Immature natural killer cell (primary cell): Measurements from ENCODE around the gene COG5. TPM values are rescaled to one million over a fixed set of nuclear protein-coding genes. Genes with fewer than 3 reads are reported as not detected.

ENCODE experiments used
- DNase-seq, 3 donors: peaks; one replicate each; pipeline ENCODE4 v3.0.0; 2022; ENCODE audit warnings: mixed read lengths in 1 of 3
- H3K27ac Mint-ChIP-seq, 6 donors: one replicate each; pipeline ENCODE4 v1.8.0; 2020; ENCODE audit warnings: mixed read lengths in 6 of 6, mild to moderate bottlenecking in 5 of 6, inconsistent platforms in 4 of 6, moderate library complexity in 3 of 6
- H3K27me3 Mint-ChIP-seq, 3 donors: one replicate each; pipeline ENCODE4 v1.8.0; 2020 to 2021; ENCODE audit warnings: low read depth in 3 of 3, mild to moderate bottlenecking in 3 of 3, mixed read lengths in 3 of 3, moderate library complexity in 3 of 3, inconsistent platforms in 1 of 3
- H3K36me3 Mint-ChIP-seq, 3 donors: one replicate each; pipeline ENCODE4 v1.8.0; 2020; ENCODE audit warnings: mixed read lengths in 3 of 3, inconsistent platforms in 2 of 3, mild to moderate bottlenecking in 2 of 3
- H3K4me1 Mint-ChIP-seq, 2 donors: one replicate each; pipeline ENCODE4 v1.8.0; 2020; ENCODE audit warnings: inconsistent platforms in 2 of 2, mild to moderate bottlenecking in 2 of 2, mixed read lengths in 2 of 2, moderate library complexity in 1 of 2
- H3K4me3 Mint-ChIP-seq, 5 donors: one replicate each; pipeline ENCODE4 v1.8.0; 2020; ENCODE audit warnings: mild to moderate bottlenecking in 5 of 5, mixed read lengths in 5 of 5, inconsistent platforms in 3 of 5, moderate library complexity in 3 of 5
- H3K9me3 Mint-ChIP-seq, 6 donors: one replicate each; pipeline ENCODE4 v1.8.0; 2020; ENCODE audit warnings: mild to moderate bottlenecking in 6 of 6, mixed read lengths in 6 of 6, inconsistent platforms in 4 of 6, moderate library complexity in 3 of 6
- polyA plus RNA-seq, 3 donors: library from polyadenylated mRNA; unstranded; fragments of 300-500 nt; fragmentation: Illumina TruSeq; gene quantifications; one replicate each; pipeline ENCODE4 v1.2.3, GENCODE V29; 2021

The COG5 gene
- polyA plus RNA-seq, 3 donors from 2014 or later: 16.8 to 30.5 (median 22.2) TPM

DNA sequence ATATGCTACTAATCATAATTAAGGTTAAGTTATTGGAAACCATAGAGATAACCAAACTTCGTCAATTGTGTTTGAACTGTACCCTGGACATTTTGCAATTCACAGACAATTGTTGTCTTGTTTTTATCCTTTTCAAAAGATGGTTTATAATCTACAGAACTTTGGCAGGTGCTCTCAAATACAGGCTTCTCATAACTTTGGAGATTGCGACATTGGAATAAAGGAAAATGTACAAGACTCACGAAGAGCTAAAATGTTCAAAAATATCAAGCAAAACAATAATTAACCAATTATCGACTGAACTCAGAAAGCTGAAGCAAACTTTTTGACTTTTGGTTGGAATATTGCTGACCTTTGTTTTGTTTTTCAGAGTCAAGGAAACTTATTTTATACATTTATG lies 182.3 kb downstream of the COG5 start:
- DNase-seq: no peak
- Mint-ChIP-seq H3K27ac (no peak overlapping the region), H3K27me3 (peaks cover 0 to 2% (median 0%) of the 10 kb centered on the region in 3 donors)

DNA sequence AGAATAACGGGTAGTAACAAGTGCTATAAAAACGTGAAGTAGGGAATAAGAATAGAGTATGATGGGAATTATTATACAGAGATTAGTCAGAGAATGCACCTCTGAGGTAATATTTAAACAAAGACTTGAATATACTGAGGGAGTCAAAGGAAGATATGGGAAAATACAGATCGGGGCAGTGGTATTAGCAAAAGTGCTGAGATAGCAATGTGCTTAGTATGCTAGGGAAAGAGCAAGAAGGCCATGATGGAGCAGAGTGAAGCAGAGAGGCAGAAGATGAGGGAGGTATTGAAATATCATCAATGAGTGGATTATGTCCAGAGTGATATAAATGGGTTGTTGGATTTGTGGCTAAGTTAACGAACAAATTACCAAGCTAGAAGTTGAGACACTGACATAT lies 190.4 kb downstream of the COG5 start:
- no peaks in the 10 kb centered on the region for H3K36me3 Mint-ChIP-seq
- H3K27ac Mint-ChIP-seq: peak overlapping the region in 1 of 6 donors; percentile 15
- DNase-seq: no peak
- H3K4me1 Mint-ChIP-seq: peaks cover 0 to 2% of the 10 kb centered on the region in 2 donors
- peaks cover 0 to 2% (median 0%) of the 10 kb centered on the region in 6 donors for H3K9me3 Mint-ChIP-seq
- H3K27me3 Mint-ChIP-seq: no peaks in the 10 kb centered on the region
- H3K4me3 Mint-ChIP-seq: no peak overlapping the region

More for the DNA sequence above, 182.3 kb downstream of the COG5 start:
- Mint-ChIP-seq H3K4me3 (no peak overlapping the region), H3K4me1 (peaks cover 0 to 23% of the 10 kb centered on the region in 2 donors), H3K9me3 (peaks cover 0 to 2% (median 0%) of the 10 kb centered on the region in 6 donors), H3K36me3 (no peaks in the 10 kb centered on the region)

DNA sequence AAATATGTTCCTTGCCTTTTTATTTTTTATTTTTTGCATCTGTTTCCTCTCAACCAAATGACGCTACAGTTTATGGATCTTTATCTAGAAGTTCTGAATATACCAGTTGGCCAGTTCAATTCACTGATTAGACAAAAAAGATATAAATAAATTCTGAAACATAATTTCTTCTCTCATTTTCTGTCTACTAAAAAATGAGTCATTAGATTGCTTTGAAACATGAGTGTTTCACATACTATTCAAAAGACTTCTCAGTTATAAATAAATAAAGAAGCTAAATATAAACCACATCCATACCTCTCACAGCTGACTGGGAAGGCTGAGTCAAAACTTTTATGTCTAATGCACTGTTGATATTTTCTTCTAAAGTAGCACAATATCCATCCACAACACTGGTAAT lies 191.4 kb downstream of the COG5 start:
- Mint-ChIP-seq H3K27ac (no peak overlapping the region), H3K9me3 (no peaks in the 10 kb centered on the region), H3K4me3 (no peak overlapping the region), H3K36me3 (no peaks in the 10 kb centered on the region), H3K27me3 (peaks cover 0 to 1% (median 0%) of the 10 kb centered on the region in 3 donors), H3K4me1 (peaks cover 5% of the 10 kb centered on the region in 2 donors)
- DNase-seq: no peak

DNA sequence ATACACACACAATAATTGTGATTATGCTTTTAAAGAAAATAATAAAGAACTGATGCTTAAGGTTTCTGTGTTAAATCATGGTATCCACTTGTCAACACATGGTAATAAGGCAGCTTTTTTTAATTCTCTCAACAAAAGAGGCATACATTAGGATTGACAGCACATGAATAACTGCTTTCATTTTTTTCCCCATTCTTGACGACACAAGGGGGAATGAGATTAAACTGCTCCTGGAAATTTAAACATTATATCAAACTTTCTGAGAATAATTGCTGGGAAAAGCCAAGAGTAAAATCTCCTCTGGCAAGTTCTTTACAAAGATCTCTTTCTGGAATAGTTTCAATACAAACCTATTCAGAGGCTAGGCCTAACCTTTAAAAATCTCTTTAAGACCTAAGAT lies 192.9 kb downstream of the COG5 start:
- Mint-ChIP-seq H3K4me1 (peaks cover 5 to 9% of the 10 kb centered on the region in 2 donors), H3K36me3 (no peaks in the 10 kb centered on the region), H3K9me3 (no peaks in the 10 kb centered on the region), H3K27me3 (peaks cover 0 to 1% (median 0%) of the 10 kb centered on the region in 3 donors), H3K4me3 (no peak overlapping the region), H3K27ac (no peak overlapping the region)
- DNase-seq: no peak

DNA sequence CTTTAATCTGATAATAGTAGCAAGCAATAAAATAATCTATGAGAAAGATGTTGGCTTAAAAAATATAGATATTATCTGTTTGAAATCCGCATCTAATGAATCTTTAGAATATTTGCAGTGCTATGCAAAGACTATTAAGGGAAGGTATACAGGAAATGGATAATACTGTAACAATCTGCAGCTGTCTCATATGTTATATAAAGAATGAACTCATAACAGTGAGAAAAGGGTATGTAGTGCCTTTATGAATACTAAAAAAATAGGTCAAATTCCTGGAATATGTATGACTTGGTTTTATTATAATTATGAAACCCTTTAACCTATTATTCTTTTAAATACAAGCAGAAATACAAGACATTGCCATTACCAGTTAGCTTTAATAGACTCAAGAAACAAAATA lies 198.9 kb downstream of the COG5 start:
- Mint-ChIP-seq H3K27ac (no peak overlapping the region), H3K27me3 (peaks cover 0 to 2% (median 0%) of the 10 kb centered on the region in 3 donors), H3K9me3 (no peaks in the 10 kb centered on the region), H3K4me1 (peaks cover 5 to 12% of the 10 kb centered on the region in 2 donors), H3K4me3 (no peak overlapping the region), H3K36me3 (peaks cover 16 to 27% (median 22%) of the 10 kb centered on the region in 3 donors)
- DNase-seq: no peak

DNA sequence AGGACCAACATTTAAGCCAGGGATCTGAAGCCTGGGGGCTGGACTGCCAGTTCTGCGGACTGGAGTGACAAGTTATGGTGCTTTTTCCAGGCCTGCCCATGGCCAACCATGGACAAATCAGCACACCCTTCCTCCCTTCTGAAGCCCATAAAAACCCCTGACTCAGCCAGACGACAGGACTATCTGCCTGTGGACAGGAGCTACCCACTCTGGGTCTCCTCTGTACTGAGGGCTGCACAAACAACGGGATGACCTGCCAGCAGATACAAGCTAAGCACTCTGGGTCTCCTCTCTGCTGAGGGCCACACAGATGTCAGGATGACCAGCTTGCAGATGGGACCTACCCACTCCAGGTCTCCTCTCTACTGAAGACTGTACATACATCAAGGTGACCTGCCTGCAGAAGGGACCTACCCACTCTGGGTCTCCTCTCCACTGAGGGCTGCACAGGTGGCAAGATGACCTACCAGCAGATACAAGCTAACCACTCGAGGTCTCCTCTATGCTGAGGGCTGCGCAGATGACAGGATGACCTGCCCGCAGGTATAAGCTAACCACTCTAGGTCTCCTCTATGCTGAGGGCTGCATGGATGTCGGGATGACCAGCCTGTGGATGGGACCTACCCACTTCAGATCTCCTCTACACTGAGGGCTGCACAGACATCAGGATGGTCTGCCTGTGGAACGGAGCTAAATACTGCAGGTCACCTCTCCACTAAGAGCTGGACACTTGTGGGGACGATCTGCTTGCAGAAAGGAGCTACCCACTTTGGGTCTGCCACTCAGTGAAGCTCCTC lies 204.0 kb downstream of the COG5 start:
- H3K36me3 Mint-ChIP-seq: peaks cover 19 to 35% (median 25%) of the 10 kb centered on the region in 3 donors
- H3K9me3 Mint-ChIP-seq: no peaks in the 10 kb centered on the region
- no peak for DNase-seq
- H3K4me3 Mint-ChIP-seq: no peak overlapping the region
- H3K27me3 Mint-ChIP-seq: peaks cover 0 to 1% (median 0%) of the 10 kb centered on the region in 3 donors
- no peak overlapping the region for H3K27ac Mint-ChIP-seq
- H3K4me1 Mint-ChIP-seq: no peaks in the 10 kb centered on the region

DNA sequence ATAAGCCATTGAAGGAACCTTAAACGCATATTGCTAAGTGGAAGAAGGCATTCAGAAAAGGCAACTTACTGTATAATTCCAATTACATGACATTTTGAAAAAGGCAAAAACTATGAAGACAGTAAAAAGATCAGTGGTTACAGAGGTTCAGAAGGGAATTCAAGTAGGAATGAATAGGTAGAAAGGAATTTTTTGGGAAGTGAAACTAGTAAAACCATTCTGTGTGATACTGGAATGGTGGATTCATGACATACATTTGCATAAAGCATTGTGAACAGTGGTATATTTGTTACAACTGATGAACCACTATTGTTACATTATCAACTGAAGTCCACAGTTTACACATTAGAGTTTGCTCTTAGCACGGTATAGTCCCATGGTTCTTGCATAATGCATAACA lies 208.1 kb downstream of the COG5 start:
- Mint-ChIP-seq H3K27ac (no peak overlapping the region), H3K4me1 (no peaks in the 10 kb centered on the region), H3K27me3 (no peaks in the 10 kb centered on the region), H3K36me3 (peaks cover 8 to 16% (median 11%) of the 10 kb centered on the region in 3 donors), H3K4me3 (no peak overlapping the region), H3K9me3 (no peaks in the 10 kb centered on the region)
- no peak for DNase-seq

DNA sequence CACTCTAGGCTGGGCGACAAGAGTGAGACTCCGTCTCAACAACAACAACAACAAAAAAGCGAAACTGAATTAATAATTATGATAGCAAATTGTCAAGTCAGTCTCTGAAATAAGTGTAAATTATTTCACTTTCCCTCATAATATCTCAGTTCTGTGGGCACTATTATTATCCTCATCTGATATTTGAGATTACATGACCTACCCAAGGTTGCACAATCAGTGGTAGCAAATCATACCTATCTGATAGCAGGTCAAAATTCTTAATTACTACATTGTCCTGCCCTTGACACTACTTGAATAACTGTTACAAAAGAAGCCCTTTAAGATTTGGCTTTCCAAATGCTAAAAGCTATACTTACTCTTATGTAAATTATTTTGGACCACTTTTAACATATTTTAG lies 209.1 kb downstream of the COG5 start:
- Mint-ChIP-seq H3K27me3 (no peaks in the 10 kb centered on the region), H3K4me3 (no peak overlapping the region), H3K27ac (no peak overlapping the region), H3K9me3 (no peaks in the 10 kb centered on the region), H3K36me3 (peaks cover under 1 to 6% (median 2%) of the 10 kb centered on the region in 3 donors), H3K4me1 (no peaks in the 10 kb centered on the region)
- no peak for DNase-seq

DNA sequence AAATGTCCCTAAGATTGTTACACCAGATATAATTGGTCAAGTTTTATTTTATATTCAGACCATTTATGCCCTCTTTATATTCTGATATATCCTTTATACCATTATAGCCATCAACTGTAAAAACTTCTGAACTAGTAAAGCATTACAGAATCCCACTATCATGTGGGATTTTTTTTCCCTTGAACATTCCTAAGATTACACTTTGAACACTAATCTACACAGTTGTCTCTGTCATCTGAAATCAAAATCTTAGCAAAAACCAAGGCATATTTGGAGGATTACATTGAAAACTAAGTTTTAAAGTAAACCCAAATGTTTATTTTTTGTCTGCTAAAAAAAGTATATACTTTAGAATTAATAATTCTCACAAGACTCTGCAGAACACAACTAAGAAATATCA lies 210.0 kb downstream of the COG5 start:
- peaks cover 0 to 2% (median 0%) of the 10 kb centered on the region in 3 donors for H3K36me3 Mint-ChIP-seq
- no peaks in the 10 kb centered on the region for H3K9me3 Mint-ChIP-seq
- no peak overlapping the region for H3K27ac Mint-ChIP-seq
- H3K4me1 Mint-ChIP-seq: no peaks in the 10 kb centered on the region
- H3K27me3 Mint-ChIP-seq: no peaks in the 10 kb centered on the region
- H3K4me3 Mint-ChIP-seq: no peak overlapping the region
- no peak for DNase-seq

DNA sequence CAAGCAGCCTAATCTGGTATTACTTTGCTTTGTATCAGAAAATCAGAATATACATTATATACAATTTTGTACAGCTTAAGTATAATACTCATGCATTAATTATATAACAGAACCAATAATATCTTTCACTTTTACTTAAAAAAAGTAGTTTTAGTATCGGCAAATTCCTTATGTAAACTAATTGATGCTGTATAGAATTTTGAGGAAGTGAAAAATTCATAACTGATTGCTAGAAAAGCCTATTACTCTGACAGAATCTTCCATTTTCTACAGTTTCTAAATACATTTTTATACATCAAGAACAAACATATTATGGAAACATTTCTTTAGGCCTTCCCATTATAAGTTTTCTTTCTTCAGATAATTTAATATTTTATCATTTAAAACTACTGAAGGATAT lies 217.8 kb downstream of the COG5 start:
- Mint-ChIP-seq H3K27me3 (peaks cover 0 to 2% (median 1%) of the 10 kb centered on the region in 3 donors), H3K4me1 (peaks cover 2 to 10% of the 10 kb centered on the region in 2 donors), H3K27ac (no peak overlapping the region), H3K4me3 (no peak overlapping the region), H3K36me3 (peaks cover 0 to 4% (median 0%) of the 10 kb centered on the region in 3 donors), H3K9me3 (no peaks in the 10 kb centered on the region)
- no peak for DNase-seq

DNA sequence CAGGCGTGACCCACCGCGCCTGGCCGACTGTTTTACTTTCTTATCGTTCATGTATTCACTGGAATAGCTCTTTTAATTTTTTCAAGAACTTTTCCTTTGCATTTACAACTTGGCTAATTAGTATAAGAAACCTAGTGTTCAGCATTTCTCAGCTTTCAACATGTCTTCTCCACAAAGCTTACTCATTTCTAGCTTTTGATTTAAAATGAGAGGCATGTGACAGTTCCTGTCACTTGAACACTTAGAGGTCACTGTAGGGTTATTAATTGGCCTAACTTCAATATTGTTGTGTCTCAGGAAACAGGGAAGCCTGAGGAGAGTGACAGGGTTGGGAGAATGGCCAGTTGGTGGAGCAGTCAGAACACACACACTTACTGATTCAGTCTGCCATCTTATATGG lies 218.9 kb downstream of the COG5 start:
- H3K27me3 Mint-ChIP-seq: peaks cover 0 to 2% (median 1%) of the 10 kb centered on the region in 3 donors
- no peak overlapping the region for H3K4me3 Mint-ChIP-seq
- H3K4me1 Mint-ChIP-seq: peaks cover 2 to 21% of the 10 kb centered on the region in 2 donors
- H3K36me3 Mint-ChIP-seq: peaks cover 0 to 4% (median 0%) of the 10 kb centered on the region in 3 donors
- H3K27ac Mint-ChIP-seq: no peak overlapping the region
- no peak for DNase-seq
- H3K9me3 Mint-ChIP-seq: no peaks in the 10 kb centered on the region

DNA sequence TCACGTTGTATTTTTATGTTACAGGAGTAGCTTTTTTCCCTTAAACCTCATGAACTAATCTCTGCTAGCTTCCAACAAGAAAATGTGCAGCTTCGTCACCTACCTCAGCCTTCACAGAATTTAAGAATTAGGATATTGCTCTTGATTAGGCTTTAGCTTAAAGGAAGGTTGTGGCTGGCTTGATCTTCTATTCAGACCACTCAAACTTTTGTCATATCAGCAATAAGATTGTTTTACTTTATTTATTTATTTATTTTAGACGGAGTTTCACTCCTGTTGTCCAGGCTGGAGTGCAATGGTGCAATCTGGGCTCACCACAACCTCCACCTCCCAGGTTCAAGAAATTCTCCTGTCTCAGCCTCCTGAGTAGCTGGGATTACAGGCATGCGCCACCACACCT lies 219.4 kb downstream of the COG5 start:
- Mint-ChIP-seq H3K27ac (no peak overlapping the region), H3K4me1 (peaks cover 2 to 26% of the 10 kb centered on the region in 2 donors), H3K27me3 (peaks cover 0 to 2% (median 1%) of the 10 kb centered on the region in 3 donors), H3K9me3 (no peaks in the 10 kb centered on the region), H3K36me3 (peaks cover 0 to 4% (median 0%) of the 10 kb centered on the region in 3 donors), H3K4me3 (no peak overlapping the region)
- DNase-seq: no peak

DNA sequence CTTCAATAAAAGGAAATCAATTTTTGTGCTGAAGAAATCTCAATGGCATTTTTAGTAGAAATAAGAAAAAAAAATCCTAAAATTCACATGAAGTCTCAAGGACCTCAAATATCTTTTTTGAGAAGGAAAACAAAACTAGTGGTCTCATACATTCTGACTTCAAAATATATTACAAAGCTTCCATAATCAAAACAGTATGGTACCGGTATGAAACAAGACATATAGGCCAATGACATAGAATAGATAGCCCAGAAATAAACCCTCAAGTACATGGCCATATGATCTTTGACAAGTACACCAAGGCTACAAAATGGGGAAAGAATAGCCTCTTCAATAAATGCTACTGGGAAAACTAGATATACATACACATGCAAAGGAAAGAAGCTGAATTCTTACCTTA lies 225.6 kb downstream of the COG5 start:
- H3K27me3 Mint-ChIP-seq: no peaks in the 10 kb centered on the region
- no peaks in the 10 kb centered on the region for H3K9me3 Mint-ChIP-seq
- no peak overlapping the region for H3K4me3 Mint-ChIP-seq
- H3K4me1 Mint-ChIP-seq: peaks cover 3 to 44% of the 10 kb centered on the region in 2 donors
- no peak overlapping the region for H3K27ac Mint-ChIP-seq
- DNase-seq: no peak
- H3K36me3 Mint-ChIP-seq: peaks cover 0 to 11% (median 4%) of the 10 kb centered on the region in 3 donors

DNA sequence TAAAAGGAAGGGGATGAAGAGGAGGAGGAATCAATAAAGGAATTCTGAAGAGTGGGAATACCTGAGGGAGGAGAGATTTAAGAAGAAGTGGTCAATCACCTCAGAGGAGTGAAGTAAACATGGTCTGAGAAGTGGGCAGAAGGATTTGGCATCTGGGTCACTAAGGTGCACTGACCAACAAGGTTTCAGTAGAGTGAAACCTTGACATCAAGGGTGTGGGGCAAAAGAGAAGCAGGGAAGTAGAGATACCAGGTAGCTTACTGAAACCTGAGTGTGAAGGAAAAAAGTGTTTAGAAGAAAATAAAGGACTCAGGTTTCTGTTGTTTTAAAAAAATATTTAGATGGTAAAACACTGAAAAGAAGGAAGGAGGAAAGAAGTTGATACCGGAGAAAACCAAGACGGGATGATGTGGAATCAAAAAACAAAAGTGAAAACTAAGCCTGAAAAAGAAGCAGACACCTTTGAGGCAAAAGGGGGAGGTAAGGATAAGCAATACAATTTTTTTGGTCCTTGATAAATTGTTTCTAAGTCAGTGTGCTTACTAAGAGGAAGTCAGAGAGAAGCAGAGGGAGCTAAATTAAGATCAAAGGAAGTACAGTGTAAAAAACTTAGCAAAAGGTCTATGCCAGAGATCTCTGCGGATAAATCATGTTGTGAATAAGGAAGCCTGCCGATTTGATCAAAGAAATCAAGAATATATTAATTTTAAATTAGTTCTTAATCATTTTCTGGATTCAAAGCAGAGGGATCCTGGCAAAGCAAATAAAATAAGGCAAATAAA lies 231.0 kb downstream of the COG5 start:
- Mint-ChIP-seq H3K4me3 (peak overlapping the region in 4 of 5 donors; percentile 3 to 42 (median 11)), H3K27me3 (no peaks in the 10 kb centered on the region), H3K9me3 (no peaks in the 10 kb centered on the region), H3K4me1 (peaks cover 14 to 32% of the 10 kb centered on the region in 2 donors), H3K27ac (peak overlapping the region in 5 of 6 donors; percentile 0 to 61 (median 24)), H3K36me3 (peaks cover 0 to 18% (median 7%) of the 10 kb centered on the region in 3 donors)
- DNase-seq: no peak
